ENCODE results near the gene KCTD4.

GRCh38 chr13:45194081-45194939 is 6.5 kb downstream of the KCTD4 start:
- TF ChIP-seq PPARA (CRISPR knock-in tag; IDR thresholded peaks at IDR 0.05; ENCODE audit: borderline replicate concordance) (no peak), CREB5 (CRISPR knock-in tag; IDR thresholded peaks at IDR 0.05; ENCODE audit: low read depth) (no peak)

Data from SK-N-SH treated with all-trans-retinoic acid at 6 μM for 48 hours (cell line).